ENCODE data around the gene ZMIZ1. TPM values are rescaled to one million over a fixed set of nuclear protein-coding genes. Genes with fewer than 3 reads are reported as not detected.
A peak's percentile ranks its signal among the peaks of the same experiment; 100 is the strongest.

Gene ZMIZ1
- total RNA-seq, 1 donor from 2014 or later = 80.4 TPM

GRCh38 chr10:79296431-79296830 is 227.7 kb downstream of the ZMIZ1 start:
- Mint-ChIP-seq H3K4me3 (ENCODE audit: low read depth) (no peak overlapping the region), H3K27ac (no peak overlapping the region), H3K36me3 (ENCODE audit: low read depth) (peaks cover 81% of the 10 kb centered on the region), H3K9me3 (no peaks in the 10 kb centered on the region), H3K27me3 (ENCODE audit: low read depth) (no peaks in the 10 kb centered on the region), H3K4me1 (ENCODE audit: low read depth) (peaks cover 25% of the 10 kb centered on the region)
- intact Hi-C loops (cut with micrococcal nuclease) = no loop called here
- no peak for DNase-seq (ENCODE audit: low spot score)

GRCh38 chr10:79298403-79299244 is 229.9 kb downstream of the ZMIZ1 start:
- DNase-seq (ENCODE audit: low spot score) = no peak
- Mint-ChIP-seq H3K9me3 (no peaks in the 10 kb centered on the region), H3K27me3 (ENCODE audit: low read depth) (no peaks in the 10 kb centered on the region), H3K4me3 (ENCODE audit: low read depth) (no peak overlapping the region), H3K4me1 (ENCODE audit: low read depth) (peaks cover 24% of the 10 kb centered on the region), H3K36me3 (ENCODE audit: low read depth) (peaks cover 87% of the 10 kb centered on the region), H3K27ac (peak overlapping the region; percentile 22)
- intact Hi-C loops (cut with micrococcal nuclease) = loop anchor here (2.0 kb wide), 1 partner anchor 18 kb away; no protein-coding TSS in a partner anchor

GRCh38 chr10:79299397-79300241 is 230.9 kb downstream of the ZMIZ1 start:
- Mint-ChIP-seq H3K27me3 (ENCODE audit: low read depth) (no peaks in the 10 kb centered on the region), H3K27ac (no peak overlapping the region), H3K36me3 (ENCODE audit: low read depth) (peaks cover 86% of the 10 kb centered on the region), H3K4me1 (ENCODE audit: low read depth) (peaks cover 15% of the 10 kb centered on the region), H3K4me3 (ENCODE audit: low read depth) (no peak overlapping the region), H3K9me3 (no peaks in the 10 kb centered on the region)
- intact Hi-C loops (cut with micrococcal nuclease) = loop anchor here (2.0 kb wide), 1 partner anchor 17 kb away; no protein-coding TSS in a partner anchor
- DNase-seq (ENCODE audit: low spot score) = no peak

GRCh38 chr10:79300711-79301110 is 231.9 kb downstream of the ZMIZ1 start:
- Mint-ChIP-seq H3K36me3 (ENCODE audit: low read depth) (peaks cover 83% of the 10 kb centered on the region), H3K4me1 (ENCODE audit: low read depth) (peaks cover 9% of the 10 kb centered on the region), H3K4me3 (ENCODE audit: low read depth) (no peak overlapping the region), H3K27ac (no peak overlapping the region), H3K9me3 (no peaks in the 10 kb centered on the region), H3K27me3 (ENCODE audit: low read depth) (no peaks in the 10 kb centered on the region)
- intact Hi-C loops (cut with micrococcal nuclease) = no loop called here
- no peak for DNase-seq (ENCODE audit: low spot score)

GRCh38 chr10:79301754-79302530 is 233.2 kb downstream of the ZMIZ1 start:
- Mint-ChIP-seq H3K27me3 (ENCODE audit: low read depth) (no peaks in the 10 kb centered on the region), H3K4me1 (ENCODE audit: low read depth) (peaks cover 6% of the 10 kb centered on the region), H3K9me3 (no peaks in the 10 kb centered on the region), H3K27ac (no peak overlapping the region), H3K36me3 (ENCODE audit: low read depth) (peaks cover 80% of the 10 kb centered on the region), H3K4me3 (ENCODE audit: low read depth) (no peak overlapping the region)
- intact Hi-C loops (cut with micrococcal nuclease) = no loop called here
- no peak for DNase-seq (ENCODE audit: low spot score)

- H3K4me3 Mint-ChIP-seq (ENCODE audit: low read depth) = no peak overlapping the region
- no peaks in the 10 kb centered on the region for H3K27me3 Mint-ChIP-seq (ENCODE audit: low read depth)
- intact Hi-C loops (cut with micrococcal nuclease) = no loop called here
- no peak for DNase-seq (ENCODE audit: low spot score)
- peaks cover 75% of the 10 kb centered on the region for H3K36me3 Mint-ChIP-seq (ENCODE audit: low read depth)
- H3K27ac Mint-ChIP-seq = no peak overlapping the region
- peaks cover 2% of the 10 kb centered on the region for H3K4me1 Mint-ChIP-seq (ENCODE audit: low read depth)
- no peaks in the 10 kb centered on the region for H3K9me3 Mint-ChIP-seq
Observed at GRCh38 chr10:79303631-79304478, 235.1 kb downstream of the ZMIZ1 start.

GRCh38 chr10:79304479-79305087 is 235.8 kb downstream of the ZMIZ1 start:
- no peaks in the 10 kb centered on the region for H3K9me3 Mint-ChIP-seq
- intact Hi-C loops (cut with micrococcal nuclease) = no loop called here
- H3K4me1 Mint-ChIP-seq (ENCODE audit: low read depth) = no peaks in the 10 kb centered on the region
- H3K4me3 Mint-ChIP-seq (ENCODE audit: low read depth) = no peak overlapping the region
- H3K36me3 Mint-ChIP-seq (ENCODE audit: low read depth) = peaks cover 72% of the 10 kb centered on the region
- no peaks in the 10 kb centered on the region for H3K27me3 Mint-ChIP-seq (ENCODE audit: low read depth)
- DNase-seq (ENCODE audit: low spot score) = no peak
- no peak overlapping the region for H3K27ac Mint-ChIP-seq

- DNase-seq (ENCODE audit: low spot score) = no peak
- H3K4me1 Mint-ChIP-seq (ENCODE audit: low read depth) = no peaks in the 10 kb centered on the region
- no peak overlapping the region for H3K27ac Mint-ChIP-seq
- peaks cover 71% of the 10 kb centered on the region for H3K36me3 Mint-ChIP-seq (ENCODE audit: low read depth)
- no peaks in the 10 kb centered on the region for H3K27me3 Mint-ChIP-seq (ENCODE audit: low read depth)
- no peak overlapping the region for H3K4me3 Mint-ChIP-seq (ENCODE audit: low read depth)
- H3K9me3 Mint-ChIP-seq = no peaks in the 10 kb centered on the region
- intact Hi-C loops (cut with micrococcal nuclease) = no loop called here
Observed at GRCh38 chr10:79305515-79305914, 236.7 kb downstream of the ZMIZ1 start.

GRCh38 chr10:79305988-79306387 is 237.2 kb downstream of the ZMIZ1 start:
- Mint-ChIP-seq H3K4me1 (ENCODE audit: low read depth) (no peaks in the 10 kb centered on the region), H3K4me3 (ENCODE audit: low read depth) (no peak overlapping the region), H3K9me3 (no peaks in the 10 kb centered on the region), H3K27ac (no peak overlapping the region), H3K27me3 (ENCODE audit: low read depth) (no peaks in the 10 kb centered on the region), H3K36me3 (ENCODE audit: low read depth) (peaks cover 70% of the 10 kb centered on the region)
- no peak for DNase-seq (ENCODE audit: low spot score)
- intact Hi-C loops (cut with micrococcal nuclease) = no loop called here

GRCh38 chr10:79306644-79307220 is 238.0 kb downstream of the ZMIZ1 start:
- intact Hi-C loops (cut with micrococcal nuclease) = no loop called here

GRCh38 chr10:79308016-79308415 is 239.2 kb downstream of the ZMIZ1 start:
- no peak overlapping the region for H3K4me3 Mint-ChIP-seq (ENCODE audit: low read depth)
- no peaks in the 10 kb centered on the region for H3K9me3 Mint-ChIP-seq
- intact Hi-C loops (cut with micrococcal nuclease) = no loop called here
- H3K27me3 Mint-ChIP-seq (ENCODE audit: low read depth) = no peaks in the 10 kb centered on the region
- H3K36me3 Mint-ChIP-seq (ENCODE audit: low read depth) = peaks cover 62% of the 10 kb centered on the region
- no peaks in the 10 kb centered on the region for H3K4me1 Mint-ChIP-seq (ENCODE audit: low read depth)
- H3K27ac Mint-ChIP-seq = no peak overlapping the region
- DNase-seq (ENCODE audit: low spot score) = no peak

More at GRCh38 chr10:79306644-79307220, 238.0 kb downstream of the ZMIZ1 start:
- Mint-ChIP-seq H3K9me3 (no peaks in the 10 kb centered on the region), H3K36me3 (ENCODE audit: low read depth) (peaks cover 62% of the 10 kb centered on the region), H3K4me1 (ENCODE audit: low read depth) (no peaks in the 10 kb centered on the region), H3K27me3 (ENCODE audit: low read depth) (no peaks in the 10 kb centered on the region), H3K4me3 (ENCODE audit: low read depth) (no peak overlapping the region), H3K27ac (no peak overlapping the region)
- no peak for DNase-seq (ENCODE audit: low spot score)
